HG03159 (cell line): ENCODE results near the gene ABHD14A.

Experiments used
- ATAC-seq: cut with Tn5 transposase; IDR thresholded peaks from one replicate; pipeline ENCODE4 v1.9.1; 2021; ENCODE audit warnings: mild to moderate bottlenecking, moderate library complexity; ENCODE audit not compliant: unreplicated experiment

ABHD14A gene

DNA sequence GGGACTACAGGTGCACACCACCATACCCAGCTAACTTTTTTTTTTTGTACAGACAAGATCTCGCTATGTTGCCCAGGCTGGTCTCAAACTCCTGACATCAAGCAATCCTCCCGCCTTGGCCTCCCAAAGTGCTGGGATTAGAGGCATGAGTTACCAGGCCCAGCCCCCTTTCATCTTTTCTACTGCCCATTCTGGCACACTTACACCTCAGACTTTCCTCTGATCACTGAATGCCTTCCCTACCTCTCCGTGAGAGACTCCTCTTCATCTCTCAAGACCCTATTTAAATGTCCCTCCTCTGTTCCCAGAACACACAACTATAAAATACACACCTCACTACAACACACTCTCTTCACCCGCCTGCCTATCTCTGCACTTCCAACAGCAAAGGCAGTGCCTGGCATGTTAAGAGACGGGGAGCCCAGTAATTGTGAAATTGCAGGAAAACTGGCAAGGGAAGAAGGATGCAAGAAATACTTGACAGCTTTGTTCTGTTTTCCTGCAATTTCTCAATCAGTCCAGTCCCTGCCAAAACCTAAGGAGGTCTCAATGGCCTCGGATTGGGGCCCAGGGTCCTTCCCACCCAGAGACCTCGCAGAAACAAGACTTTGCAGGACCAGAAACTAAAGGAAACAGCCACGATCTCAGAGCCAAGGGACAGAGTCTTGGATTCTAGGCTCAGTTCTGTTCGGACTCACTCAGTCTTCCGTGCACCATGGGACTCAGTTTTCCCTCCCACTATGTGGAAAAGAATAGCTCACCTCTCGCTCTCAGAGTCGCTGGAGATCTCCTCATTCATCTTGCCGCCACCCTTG lies 34.0 kb upstream of the ABHD14A start:
- no peak for ATAC-seq

GRCh38 chr3:51941463-51941797 lies 33.4 kb upstream of the ABHD14A start:
- no peak for ATAC-seq

DNA sequence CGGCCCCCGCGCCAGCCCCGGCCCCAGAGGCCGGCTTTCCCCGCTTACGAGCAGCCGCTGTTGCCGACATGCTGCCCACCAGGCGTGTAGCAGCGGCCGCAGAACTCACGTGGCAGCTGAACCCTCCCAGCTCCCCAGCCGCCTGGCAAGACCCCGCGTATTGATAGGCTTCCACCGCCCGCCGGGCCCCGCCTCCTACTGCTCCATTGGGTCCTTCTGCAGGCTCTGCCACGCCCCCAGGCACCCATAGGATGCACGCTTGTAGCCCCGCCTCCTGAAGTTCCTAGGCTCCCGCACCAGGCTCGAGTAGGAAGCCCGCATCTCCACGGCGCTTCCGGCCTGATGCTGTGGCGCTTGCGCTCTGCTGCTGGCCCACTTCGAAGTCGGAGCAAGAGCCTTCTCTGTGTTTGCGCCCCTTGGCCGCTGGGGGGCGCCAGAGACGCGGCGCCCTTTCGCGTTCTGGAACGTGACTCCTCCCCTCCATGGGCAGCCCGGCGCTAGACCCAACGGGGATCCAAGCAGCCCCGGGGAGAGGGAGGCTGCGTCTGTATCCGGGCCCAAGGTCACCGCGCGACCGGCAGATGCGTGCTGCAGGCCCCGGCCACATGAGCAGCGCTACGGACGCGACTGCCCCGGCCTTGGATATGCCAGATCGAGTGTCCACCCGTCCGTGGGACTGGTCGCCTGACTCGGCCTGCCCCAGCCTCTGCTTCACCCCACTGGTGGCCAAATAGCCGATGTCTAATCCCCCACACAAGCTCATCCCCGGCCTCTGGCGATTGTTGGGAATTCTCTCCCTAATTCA lies 32.9 kb upstream of the ABHD14A start, which contains the start of the genes PARP3 and RRP9:
PARP3 (plus strand) TSS at position 566 of the 805 bp plus-strand sequence. CDS start 993 bp downstream, outside the sequence.
RRP9 (minus strand) TSS at position 107 of the 805 bp plus-strand sequence; CDS start at position 70, 37 bp downstream.
- peak; percentile 93 for ATAC-seq

- no peak for ATAC-seq
Measured at GRCh38 chr3:51942603-51943450, 32.0 kb upstream of the ABHD14A start.

DNA sequence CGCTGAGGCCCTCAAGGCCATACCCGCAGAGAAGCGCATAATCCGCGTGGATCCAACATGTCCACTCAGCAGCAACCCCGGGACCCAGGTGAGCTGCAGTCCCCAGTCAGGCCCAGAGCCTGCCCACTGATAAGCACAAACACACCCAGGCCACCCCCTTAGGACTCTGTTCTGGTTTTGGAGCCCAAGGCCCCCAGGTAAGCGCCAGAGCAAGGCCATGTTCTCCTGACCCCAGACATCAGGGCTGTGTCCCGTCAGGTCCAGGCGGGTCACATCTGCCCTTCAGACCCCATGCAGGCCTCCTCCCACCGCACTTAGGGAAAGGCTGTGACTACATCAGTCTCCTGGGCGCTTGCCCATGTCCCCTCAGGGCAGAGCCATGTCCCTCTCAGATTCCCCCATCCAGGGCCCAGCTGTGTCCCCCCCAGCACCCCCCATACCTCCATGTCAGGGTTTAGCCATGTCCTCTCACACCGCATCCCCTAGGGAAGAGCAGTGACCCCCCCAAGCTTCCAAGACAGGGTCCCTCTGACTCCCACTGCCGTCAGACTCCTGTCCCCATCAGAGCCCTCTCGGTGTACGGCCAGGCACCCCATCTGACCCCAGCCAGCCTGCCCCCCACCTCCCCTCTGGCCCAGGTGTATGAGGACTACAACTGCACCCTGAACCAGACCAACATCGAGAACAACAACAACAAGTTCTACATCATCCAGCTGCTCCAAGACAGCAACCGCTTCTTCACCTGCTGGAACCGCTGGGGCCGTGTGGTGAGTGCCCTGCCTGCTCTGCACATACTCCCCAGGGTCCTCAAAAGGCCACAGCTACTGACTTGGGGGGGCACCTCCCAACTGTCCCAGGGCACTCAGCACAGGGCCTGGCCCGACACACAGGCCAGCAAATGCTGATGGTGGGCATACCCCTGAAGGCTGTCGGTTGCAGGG lies 31.1 kb upstream of the ABHD14A start:
- no peak for ATAC-seq

DNA sequence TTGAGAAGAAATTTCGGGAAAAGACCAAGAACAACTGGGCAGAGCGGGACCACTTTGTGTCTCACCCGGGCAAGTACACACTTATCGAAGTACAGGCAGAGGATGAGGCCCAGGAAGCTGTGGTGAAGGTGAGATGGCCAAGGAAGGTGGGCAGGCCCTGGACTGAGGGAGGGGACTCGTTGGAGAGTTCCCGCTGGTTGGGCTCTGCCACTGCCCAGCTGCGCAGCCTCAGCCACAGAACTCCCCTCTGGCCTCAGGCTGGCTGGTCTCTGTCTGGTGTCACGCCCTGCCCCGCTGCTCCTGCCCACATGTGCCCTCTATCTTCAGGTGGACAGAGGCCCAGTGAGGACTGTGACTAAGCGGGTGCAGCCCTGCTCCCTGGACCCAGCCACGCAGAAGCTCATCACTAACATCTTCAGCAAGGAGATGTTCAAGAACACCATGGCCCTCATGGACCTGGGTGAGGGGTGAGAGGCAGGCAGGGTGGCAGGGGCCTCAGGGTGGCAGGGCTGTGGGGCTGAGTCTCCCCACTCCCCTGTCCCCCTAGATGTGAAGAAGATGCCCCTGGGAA lies 30.3 kb upstream of the ABHD14A start:
- ATAC-seq: no peak

- ATAC-seq: no peak
Measured at GRCh38 chr3:51945031-51945840, 29.6 kb upstream of the ABHD14A start.

DNA sequence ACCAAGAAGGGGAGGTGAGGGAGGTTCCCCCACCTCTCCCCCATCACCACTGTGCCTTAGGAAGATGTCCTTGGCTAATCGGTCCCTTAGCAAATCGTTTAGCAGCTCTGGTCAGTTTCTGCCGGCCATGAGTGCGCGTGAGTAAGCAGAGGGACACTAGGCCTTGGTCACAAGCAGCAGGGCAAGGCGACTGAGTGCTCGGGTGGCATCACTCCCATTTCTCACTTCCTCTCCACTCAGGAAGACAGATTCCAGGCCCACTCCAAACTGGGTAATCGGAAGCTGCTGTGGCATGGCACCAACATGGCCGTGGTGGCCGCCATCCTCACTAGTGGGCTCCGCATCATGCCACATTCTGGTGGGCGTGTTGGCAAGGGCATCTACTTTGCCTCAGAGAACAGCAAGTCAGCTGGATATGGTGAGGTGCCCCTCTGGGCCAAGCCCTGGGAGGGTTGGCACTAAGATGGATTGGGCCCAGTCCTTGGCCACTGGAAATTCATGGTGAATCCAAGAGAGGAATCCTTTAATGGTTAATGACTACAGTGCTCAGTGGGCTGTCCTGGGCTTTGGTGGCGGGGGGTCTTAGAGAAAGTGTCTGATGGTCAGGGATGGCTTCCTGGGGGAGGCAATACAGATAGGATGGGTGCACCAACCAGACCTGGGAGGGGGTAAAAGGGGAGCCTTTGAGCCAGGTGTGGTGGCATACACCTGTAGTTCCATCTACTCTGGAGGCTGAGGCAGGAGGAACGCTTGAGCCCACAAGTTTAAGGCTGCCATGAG lies 28.7 kb upstream of the ABHD14A start:
- no peak for ATAC-seq

DNA sequence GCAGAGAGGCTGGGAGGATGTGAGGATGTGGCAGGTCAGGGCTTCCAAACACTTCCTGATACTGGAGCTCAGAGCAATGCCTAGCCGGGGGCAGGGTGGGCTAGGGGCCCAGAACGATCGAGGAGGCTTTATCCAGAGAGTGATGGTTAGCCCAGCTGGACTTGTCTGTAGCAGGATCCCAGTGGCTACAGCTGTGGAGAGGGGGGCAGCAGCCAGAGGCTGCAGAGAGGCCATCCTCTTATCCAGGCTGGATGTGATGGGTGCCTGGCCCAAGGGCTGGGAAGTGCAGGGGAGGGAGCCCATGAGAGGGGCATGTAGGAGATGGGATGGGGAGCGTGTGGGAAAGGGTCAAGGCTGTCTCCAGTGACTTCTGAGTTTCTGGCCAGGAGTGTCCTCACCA lies 28.1 kb upstream of the ABHD14A start:
- no peak for ATAC-seq

- no peak for ATAC-seq
Measured at GRCh38 chr3:51947215-51947900, 27.5 kb upstream of the ABHD14A start.

GRCh38 chr3:51948016-51948580 lies 26.8 kb upstream of the ABHD14A start:
- ATAC-seq: no peak

GRCh38 chr3:51949121-51949520 lies 25.7 kb upstream of the ABHD14A start:
- ATAC-seq: no peak

DNA sequence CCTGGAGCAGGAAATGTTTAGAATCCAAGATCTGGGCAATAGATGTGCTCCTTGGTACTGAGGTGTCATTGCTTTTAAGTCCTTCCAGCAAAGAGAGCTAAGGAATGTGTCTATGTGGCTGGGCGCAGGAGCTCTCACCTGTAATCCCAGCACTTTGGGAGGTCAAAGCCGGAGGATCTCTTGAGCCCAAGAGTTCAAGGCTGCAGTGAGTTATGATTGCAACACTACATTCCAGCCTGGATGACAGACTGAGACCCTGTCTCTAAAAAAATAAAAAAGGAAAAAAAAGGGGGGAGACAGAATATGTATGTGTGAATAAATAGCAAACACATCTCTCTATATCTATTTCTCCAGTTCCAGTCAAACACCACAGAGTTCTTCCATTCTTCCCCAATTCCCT lies 24.0 kb upstream of the ABHD14A start:
- ATAC-seq: no peak

GRCh38 chr3:51953445-51953844 lies 21.4 kb upstream of the ABHD14A start:
- no peak for ATAC-seq

DNA sequence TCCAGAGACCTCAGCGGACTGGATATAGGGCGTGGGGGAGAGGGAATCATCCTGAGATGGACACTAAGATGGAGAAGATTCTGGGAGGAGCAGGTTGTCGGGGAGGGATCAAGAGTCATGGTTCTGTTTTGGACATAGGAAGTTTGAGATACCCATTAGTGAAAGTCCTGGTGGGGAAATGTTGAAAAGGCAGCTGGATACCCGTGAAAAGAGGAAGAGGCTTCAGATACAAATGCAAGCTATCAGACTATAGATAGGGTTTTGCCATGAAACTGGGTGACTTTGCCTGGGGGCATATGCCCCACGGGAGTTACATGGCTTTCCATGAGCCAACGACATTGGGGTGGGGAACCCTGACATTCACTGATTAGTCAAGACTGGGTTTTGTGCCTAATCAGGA lies 20.8 kb upstream of the ABHD14A start:
- ATAC-seq: no peak

DNA sequence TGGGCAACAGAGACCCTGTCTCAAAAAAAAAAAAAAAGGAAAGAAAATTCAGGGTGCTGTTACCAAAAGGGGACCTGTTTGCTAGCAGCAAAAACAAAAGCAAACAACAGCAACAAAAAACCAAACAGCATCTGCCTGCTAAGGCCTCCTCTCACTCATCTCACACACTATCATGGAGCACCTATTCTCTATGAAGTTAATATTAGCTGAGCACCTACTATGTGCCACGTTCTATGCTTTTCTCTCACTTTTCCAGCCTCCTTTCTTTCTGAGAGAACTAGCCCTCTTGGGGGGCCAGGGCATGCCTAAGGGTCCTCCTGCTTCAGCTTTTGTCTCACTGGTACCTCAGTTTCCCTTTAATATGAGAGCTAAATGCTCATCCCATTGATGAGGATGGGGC lies 20.2 kb upstream of the ABHD14A start:
- ATAC-seq: no peak
